Fibroblast of skin of abdomen (primary cell): ENCODE measurements around the gene MBNL2.
"Not testable (repeated sequence)": the region's sequence is repeated elsewhere in the genome, so short reads cannot be mapped to it uniquely, and the experiment has no call there.

ENCODE experiments used
- DNase-seq: peaks from one replicate; pipeline ENCODE4 v3.0.0-alpha.2; 2013

The MBNL2 gene

DNA sequence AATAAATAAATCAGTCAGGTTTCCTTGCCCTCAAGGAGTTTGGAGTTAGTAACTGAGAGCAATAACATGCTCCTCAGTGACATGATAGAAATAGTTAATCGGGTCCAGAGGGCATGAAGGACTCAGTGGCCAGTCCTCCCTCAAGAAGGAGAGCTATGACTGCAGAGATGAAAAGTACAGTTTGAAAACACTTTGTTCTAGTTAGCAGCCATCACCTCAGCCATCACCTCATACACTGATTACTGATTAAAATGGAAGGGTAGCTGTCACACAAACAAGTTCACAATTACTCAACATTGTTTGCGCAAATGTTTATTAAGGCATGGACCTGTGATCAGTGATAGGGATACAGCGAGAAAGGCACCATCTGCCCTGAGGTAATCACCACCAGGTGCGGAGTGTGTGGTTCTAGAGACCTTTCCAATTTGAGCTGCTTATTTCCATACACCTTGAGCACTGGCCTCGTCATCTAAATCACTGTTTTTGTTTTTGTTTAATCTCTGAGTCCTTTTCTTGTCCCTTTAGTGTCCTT is 126.5 kb downstream of the MBNL2 start:
- no peak for DNase-seq

DNA sequence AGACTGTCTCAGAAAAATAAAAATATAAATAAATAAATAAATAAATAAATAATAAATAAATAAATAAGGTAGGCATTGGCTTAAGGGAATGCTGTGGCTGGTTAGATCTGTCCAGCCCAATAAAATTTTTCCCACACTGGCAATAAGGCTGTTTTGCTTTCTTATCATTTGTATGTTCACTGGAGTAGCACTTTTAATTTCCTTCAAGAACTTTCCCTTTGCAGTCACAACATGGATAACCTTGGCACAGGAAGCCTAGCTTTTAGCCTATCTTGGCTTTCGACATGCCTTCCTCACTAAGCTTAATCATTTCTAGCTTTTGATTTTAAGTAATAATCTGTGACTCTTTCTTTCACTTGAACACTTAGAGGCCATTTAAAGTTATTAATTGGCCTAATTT is 129.9 kb downstream of the MBNL2 start:
- DNase-seq: not testable (repeated sequence)

DNA sequence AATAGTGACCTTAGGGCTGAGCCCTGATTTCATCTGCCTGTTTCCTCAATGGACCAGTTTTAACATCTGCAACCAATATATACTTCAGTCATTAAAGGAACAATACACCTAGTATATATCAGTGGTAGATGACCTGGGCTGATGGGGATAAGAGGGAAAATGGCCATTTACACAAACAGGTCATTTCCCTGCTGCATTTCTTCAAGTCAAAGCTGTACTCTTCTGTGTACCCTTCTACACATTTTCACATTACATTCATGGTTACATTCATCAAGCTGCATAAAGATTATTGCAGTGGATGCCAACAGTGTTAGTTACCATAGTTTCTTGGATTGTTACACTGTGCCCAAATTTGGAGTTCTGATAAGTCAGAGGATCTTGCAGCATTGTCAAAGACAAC is 130.7 kb downstream of the MBNL2 start:
- no peak for DNase-seq

DNA sequence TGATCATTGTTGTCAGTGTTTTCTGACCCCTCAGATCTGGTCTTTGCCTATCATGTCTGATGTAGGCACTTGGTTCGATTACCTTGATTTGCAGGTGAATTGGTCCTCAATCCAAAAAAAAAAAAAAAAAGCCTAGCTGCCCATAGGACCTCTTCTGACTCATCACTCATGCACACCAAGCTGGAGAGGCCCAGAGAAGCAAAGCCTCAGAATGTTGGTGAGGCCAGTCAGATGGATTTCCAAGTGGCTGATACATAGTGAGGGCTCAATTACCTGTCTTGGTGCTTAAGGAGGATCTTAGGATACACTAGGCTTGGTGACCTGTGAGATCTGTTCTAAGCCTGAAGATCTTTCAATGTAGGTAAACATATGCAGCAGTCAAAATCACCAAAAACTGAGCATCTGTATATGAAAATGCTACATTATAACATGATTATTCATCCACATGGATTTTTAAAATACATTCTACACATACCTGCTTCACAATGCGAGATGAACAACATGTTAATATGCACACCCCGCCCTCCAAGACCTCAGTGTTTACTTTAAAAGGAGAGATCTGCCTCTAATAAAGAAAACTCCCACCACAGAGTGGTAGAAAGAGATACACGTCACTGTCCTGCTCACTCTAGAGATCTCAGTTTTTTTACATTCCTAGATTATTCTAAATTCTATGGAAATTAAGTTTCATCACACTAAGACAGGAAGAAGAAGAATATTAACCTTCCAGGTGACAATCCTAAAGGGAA is 132.0 kb downstream of the MBNL2 start:
- peak; percentile 48 for DNase-seq

GRCh38 chr13:97354808-97355207 is 132.7 kb downstream of the MBNL2 start:
- no peak for DNase-seq

GRCh38 chr13:97356592-97356991 is 134.5 kb downstream of the MBNL2 start:
- no peak for DNase-seq

DNA sequence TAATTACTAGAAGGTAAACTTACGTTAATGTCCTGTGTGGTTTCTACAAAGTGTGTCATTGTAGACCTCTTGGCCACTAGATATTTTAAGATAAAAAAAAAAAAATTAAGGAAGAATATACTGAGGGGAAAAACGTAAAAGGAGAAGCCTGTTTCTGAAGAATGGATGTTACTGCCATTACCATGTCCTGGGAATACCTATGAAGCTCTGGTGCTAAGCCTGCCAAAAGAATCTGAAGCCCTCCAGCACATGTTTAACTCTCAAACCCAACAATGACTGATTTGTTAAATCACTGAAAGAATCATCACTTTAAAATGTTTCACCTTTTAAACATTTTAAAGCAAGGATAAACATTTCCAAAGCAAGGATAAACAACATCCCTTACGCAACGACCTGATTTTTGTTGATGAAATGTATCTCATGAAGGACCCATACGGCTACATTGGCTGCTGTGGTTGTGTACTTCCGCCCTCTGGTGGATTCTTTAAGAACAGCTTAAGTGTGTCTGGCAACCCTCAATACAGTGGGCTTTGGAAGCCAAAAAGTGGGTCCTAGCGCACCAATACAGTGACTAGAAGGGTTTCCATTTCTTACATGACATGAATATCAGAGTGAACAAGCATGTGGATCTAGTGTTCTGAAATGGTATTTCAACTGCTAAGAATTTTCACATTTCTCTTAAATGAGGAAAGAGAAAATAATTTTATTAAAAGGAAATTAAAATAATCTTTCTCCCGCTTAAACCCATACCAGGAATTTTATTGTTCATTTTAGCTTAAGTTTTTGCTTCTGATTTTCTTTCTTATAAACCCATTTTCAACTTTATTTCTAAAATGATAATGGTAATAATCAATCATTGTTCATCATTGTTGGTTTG is 137.3 kb downstream of the MBNL2 start:
- DNase-seq: peak; percentile 69

GRCh38 chr13:97360610-97361009 is 138.5 kb downstream of the MBNL2 start:
- no peak for DNase-seq

GRCh38 chr13:97364031-97364430 is 141.9 kb downstream of the MBNL2 start:
- DNase-seq: peak; percentile 25

GRCh38 chr13:97364827-97365226 is 142.7 kb downstream of the MBNL2 start:
- DNase-seq: no peak

- DNase-seq: no peak
These were observed 144.1 kb downstream of the MBNL2 start for GRCh38 chr13:97366172-97366688.

GRCh38 chr13:97367016-97367822 is 145.1 kb downstream of the MBNL2 start:
- DNase-seq: peak; percentile 78

- DNase-seq: no peak
These were observed 147.2 kb downstream of the MBNL2 start for GRCh38 chr13:97369261-97369893.

- DNase-seq: no peak
These were observed 149.5 kb downstream of the MBNL2 start for GRCh38 chr13:97371486-97372109.

GRCh38 chr13:97372936-97373335 is 150.8 kb downstream of the MBNL2 start:
- DNase-seq: no peak

DNA sequence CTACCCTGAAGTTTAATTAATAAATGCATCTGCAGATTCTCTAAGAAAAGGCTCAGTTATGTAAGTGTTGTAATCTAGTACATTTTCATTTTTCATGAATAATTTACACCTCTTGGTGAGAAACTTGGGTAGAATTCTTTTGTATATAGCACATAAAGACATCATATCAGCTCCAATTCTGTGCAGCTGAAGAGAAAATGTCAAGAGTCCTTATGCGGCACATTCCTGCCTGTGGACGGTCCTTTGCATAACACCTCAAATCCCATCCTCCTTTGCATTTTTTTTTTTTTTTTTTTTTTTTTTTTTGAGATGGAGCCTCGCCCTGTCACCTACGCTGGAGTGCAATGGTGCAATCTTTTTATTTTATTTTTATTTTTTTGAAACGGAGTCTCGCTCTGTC is 151.7 kb downstream of the MBNL2 start:
- no peak for DNase-seq

- DNase-seq: no peak
These were observed 154.8 kb downstream of the MBNL2 start for GRCh38 chr13:97376981-97377380.

- DNase-seq: no peak
These were observed 157.3 kb downstream of the MBNL2 start for GRCh38 chr13:97379386-97379785.

GRCh38 chr13:97380696-97381095 is 158.6 kb downstream of the MBNL2 start:
- no peak for DNase-seq

- no peak for DNase-seq
These were observed 159.1 kb downstream of the MBNL2 start for GRCh38 chr13:97381189-97381588.

DNA sequence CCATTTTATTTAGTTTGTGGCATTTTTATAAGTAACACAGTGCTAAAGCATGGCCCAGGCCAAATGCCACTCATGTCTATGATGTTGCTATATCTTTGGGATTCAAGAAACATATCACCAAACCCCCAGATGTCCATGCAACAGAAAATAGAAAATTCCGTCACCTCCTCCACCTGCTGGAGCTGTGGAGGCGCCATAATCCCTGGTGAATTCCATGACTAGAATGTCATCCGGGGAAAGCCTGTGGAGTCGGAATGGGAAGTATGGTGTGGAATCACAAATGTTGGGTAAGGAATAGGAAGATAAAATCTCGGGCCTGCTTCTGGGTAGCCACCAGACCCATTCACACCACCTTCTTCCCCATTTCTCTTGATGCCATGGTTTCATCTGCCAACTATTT is 160.1 kb downstream of the MBNL2 start:
- DNase-seq: no peak

DNA sequence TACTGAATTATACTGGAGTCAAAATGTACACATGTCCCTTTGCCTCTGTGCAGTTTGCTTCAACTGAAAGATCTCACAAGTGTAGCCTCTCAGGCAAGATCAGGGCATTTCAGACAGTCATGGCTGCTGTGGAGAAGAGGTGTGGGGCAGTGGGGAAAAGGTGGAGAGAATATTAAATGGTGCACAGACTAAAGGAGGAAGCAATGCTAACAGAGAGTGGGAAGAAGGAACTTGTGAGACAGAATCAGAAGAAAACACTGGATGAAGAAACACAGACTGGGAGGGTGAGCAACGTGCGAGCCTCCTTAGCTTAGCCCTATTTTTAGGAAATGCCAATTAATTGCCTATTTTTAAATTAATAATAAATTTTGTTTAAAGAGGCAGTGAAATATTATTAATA is 162.2 kb downstream of the MBNL2 start:
- no peak for DNase-seq
